HEK293 (cell line): ENCODE measurements around the gene ECE1.

ENCODE experiments used
- CTCF ChIP-seq: fragments of 450-650 bp; formaldehyde crosslinking; IDR thresholded peaks from 2 replicates; pipeline ENCODE4 v1.5.1; 2016; ENCODE audit warnings: missing biosample characterization, missing genetic modification characterization
- EGR2 ChIP-seq: fragments of 450-650 bp; formaldehyde crosslinking; IDR thresholded peaks from 2 replicates; pipeline ENCODE4 v1.5.1; 2016; ENCODE audit warnings: low read depth, missing biosample characterization, missing genetic modification characterization
- SP3 ChIP-seq: fragments of 450-650 bp; formaldehyde crosslinking; IDR thresholded peaks from 2 replicates; pipeline ENCODE4 v1.5.1; 2016; ENCODE audit warnings: missing biosample characterization, missing genetic modification characterization
- ZBTB17 ChIP-seq: fragments of 450-650 bp; formaldehyde crosslinking; IDR thresholded peaks from 2 replicates; pipeline ENCODE4 v1.5.1; 2016; ENCODE audit warnings: missing biosample characterization, missing genetic modification characterization
- ZBTB8A ChIP-seq: fragments of 450-650 bp; formaldehyde crosslinking; IDR thresholded peaks from 2 replicates; pipeline ENCODE4 v1.5.1; 2016; ENCODE audit warnings: missing biosample characterization, missing genetic modification characterization
- ZFP37 ChIP-seq: fragments of 450-650 bp; formaldehyde crosslinking; IDR thresholded peaks from 2 replicates; pipeline ENCODE4 v1.5.1; 2016; ENCODE audit warnings: missing biosample characterization, missing genetic modification characterization
- ZNF10 ChIP-seq: fragments of 450-650 bp; formaldehyde crosslinking; IDR thresholded peaks from 2 replicates; pipeline ENCODE4 v1.5.1; 2017; ENCODE audit warnings: missing biosample characterization, missing genetic modification characterization
- ZNF138 ChIP-seq: fragments of 450-650 bp; formaldehyde crosslinking; IDR thresholded peaks from 2 replicates; pipeline ENCODE4 v1.5.1; 2016; ENCODE audit warnings: missing biosample characterization, missing genetic modification characterization, borderline replicate concordance
- ZNF148 ChIP-seq: fragments of 450-650 bp; formaldehyde crosslinking; IDR thresholded peaks from 2 replicates; pipeline ENCODE4 v1.5.0; 2017; ENCODE audit warnings: missing biosample characterization, missing genetic modification characterization, borderline replicate concordance
- ZNF202 ChIP-seq: fragments of 450-650 bp; formaldehyde crosslinking; IDR thresholded peaks from 2 replicates; pipeline ENCODE4 v1.5.1; 2016; ENCODE audit warnings: missing biosample characterization, missing genetic modification characterization, borderline replicate concordance
- ZNF398 ChIP-seq: fragments of 450-650 bp; formaldehyde crosslinking; IDR thresholded peaks from 2 replicates; pipeline ENCODE4 v1.5.1; 2017; ENCODE audit warnings: missing biosample characterization, missing genetic modification characterization
- ZNF510 ChIP-seq: fragments of 450-650 bp; formaldehyde crosslinking; IDR thresholded peaks from 2 replicates; pipeline ENCODE4 v1.5.1; 2018; ENCODE audit warnings: mild to moderate bottlenecking, missing genetic modification characterization, missing biosample characterization; ENCODE audit not compliant: insufficient replicate concordance
- TF ChIP-seq, protein P1 (sequence below): fragments of 450-650 bp; formaldehyde crosslinking; IDR thresholded peaks from 2 replicates; pipeline ENCODE4 v1.5.1; 2016; ENCODE audit warnings: missing biosample characterization, missing genetic modification characterization

DNA sequence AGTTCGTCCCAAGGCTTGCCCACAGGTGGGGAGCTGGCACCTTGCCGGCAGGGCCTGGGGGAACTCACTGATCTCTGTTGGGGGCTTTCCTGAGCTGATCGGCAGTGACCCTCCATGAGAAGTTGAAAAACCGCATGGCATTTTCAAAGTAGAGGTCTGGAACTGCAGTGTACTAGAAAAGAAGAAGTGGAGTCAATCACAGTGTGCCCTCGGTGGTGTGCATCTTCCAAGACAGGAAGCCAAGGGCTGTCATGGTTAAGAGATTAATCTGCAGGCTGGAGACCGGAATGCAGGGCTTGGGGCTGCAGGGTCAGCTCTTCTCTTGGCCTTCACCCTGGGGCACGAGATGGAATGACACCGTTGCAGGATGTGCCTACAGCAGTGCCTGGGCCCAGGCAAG is 56.8 kb downstream of the ECE1 start:
- TF ChIP-seq, protein P1, sequence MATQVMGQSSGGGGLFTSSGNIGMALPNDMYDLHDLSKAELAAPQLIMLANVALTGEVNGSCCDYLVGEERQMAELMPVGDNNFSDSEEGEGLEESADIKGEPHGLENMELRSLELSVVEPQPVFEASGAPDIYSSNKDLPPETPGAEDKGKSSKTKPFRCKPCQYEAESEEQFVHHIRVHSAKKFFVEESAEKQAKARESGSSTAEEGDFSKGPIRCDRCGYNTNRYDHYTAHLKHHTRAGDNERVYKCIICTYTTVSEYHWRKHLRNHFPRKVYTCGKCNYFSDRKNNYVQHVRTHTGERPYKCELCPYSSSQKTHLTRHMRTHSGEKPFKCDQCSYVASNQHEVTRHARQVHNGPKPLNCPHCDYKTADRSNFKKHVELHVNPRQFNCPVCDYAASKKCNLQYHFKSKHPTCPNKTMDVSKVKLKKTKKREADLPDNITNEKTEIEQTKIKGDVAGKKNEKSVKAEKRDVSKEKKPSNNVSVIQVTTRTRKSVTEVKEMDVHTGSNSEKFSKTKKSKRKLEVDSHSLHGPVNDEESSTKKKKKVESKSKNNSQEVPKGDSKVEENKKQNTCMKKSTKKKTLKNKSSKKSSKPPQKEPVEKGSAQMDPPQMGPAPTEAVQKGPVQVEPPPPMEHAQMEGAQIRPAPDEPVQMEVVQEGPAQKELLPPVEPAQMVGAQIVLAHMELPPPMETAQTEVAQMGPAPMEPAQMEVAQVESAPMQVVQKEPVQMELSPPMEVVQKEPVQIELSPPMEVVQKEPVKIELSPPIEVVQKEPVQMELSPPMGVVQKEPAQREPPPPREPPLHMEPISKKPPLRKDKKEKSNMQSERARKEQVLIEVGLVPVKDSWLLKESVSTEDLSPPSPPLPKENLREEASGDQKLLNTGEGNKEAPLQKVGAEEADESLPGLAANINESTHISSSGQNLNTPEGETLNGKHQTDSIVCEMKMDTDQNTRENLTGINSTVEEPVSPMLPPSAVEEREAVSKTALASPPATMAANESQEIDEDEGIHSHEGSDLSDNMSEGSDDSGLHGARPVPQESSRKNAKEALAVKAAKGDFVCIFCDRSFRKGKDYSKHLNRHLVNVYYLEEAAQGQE (tag by site-specific recombination): no peak
- no peak for TF ChIP-seq ZBTB17
- TF ChIP-seq ZNF510 (tag by site-specific recombination): no peak
- TF ChIP-seq ZNF202 (tag by site-specific recombination): no peak
- TF ChIP-seq CTCF (tag by site-specific recombination): no peak
- no peak for TF ChIP-seq ZNF10 (tag by site-specific recombination)
- no peak for TF ChIP-seq ZFP37 (tag by site-specific recombination)
- no peak for TF ChIP-seq ZNF148 (tag by site-specific recombination)
- no peak for TF ChIP-seq SP3 (tag by site-specific recombination)
- no peak for TF ChIP-seq ZNF138 (tag by site-specific recombination)
- TF ChIP-seq ZNF398 (tag by site-specific recombination): no peak
- no peak for TF ChIP-seq ZBTB8A (tag by site-specific recombination)
- TF ChIP-seq EGR2: no peak
